OCI-LY1 (cell line): ENCODE data around the gene FAAH.

ENCODE experiments used
- H2AFZ ChIP-seq: fragments of 200-600 bp; sonication (generic), shearing (Covaris generic); 2 replicates; pipeline ENCODE4 v1.6.0; 2014; ENCODE audit warnings: antibody characterized with exemption, mild to moderate bottlenecking, low read length
- H3F3A ChIP-seq: fragments of 200-600 bp; sonication (generic), shearing (Covaris generic); 2 replicates; pipeline ENCODE4 v1.6.0; 2014; ENCODE audit warnings: mild to moderate bottlenecking, antibody characterized with exemption, low read length, moderate library complexity; ENCODE audit not compliant: insufficient read depth
- H3K27ac ChIP-seq: fragments of 200-600 bp; sonication (generic); 2 replicates; pipeline ENCODE4 v1.5.1; 2014; ENCODE audit warnings: low read length, mixed run types, mild to moderate bottlenecking, low read depth; ENCODE audit not compliant: poor library complexity, severe bottlenecking
- H3K27me3 ChIP-seq: fragments of 200-600 bp; sonication (generic); 2 replicates; pipeline ENCODE4 v1.6.0; 2014; ENCODE audit warnings: antibody characterized with exemption, mild to moderate bottlenecking, low read length, moderate library complexity; ENCODE audit not compliant: insufficient read depth
- H3K36me3 ChIP-seq: fragments of 200-600 bp; sonication (generic); 2 replicates; pipeline ENCODE4 v1.6.1; 2014; ENCODE audit warnings: mild to moderate bottlenecking, antibody characterized with exemption, low read length, moderate library complexity, mixed read lengths; ENCODE audit not compliant: insufficient read depth
- H3K4me1 ChIP-seq: fragments of 200-600 bp; sonication (generic); 2 replicates; pipeline ENCODE4 v1.5.1; 2014; ENCODE audit warnings: mild to moderate bottlenecking, low read length, moderate library complexity; ENCODE audit not compliant: insufficient read depth, severe bottlenecking
- H3K4me2 ChIP-seq: fragments of 200-600 bp; sonication (generic), shearing (Covaris generic); 2 replicates; pipeline ENCODE4 v1.6.1; 2014; ENCODE audit warnings: low read length
- H3K4me3 ChIP-seq: fragments of 200-600 bp; sonication (generic); 2 replicates; pipeline ENCODE4 v1.5.1; 2014; ENCODE audit warnings: low read length, low read depth, mild to moderate bottlenecking, mixed read lengths; ENCODE audit not compliant: poor library complexity, severe bottlenecking
- H3K79me2 ChIP-seq: fragments of 200-600 bp; shearing (Covaris generic); 2 replicates; pipeline ENCODE4 v1.6.1; 2016; ENCODE audit warnings: mixed run types, low read length, mixed read lengths; ENCODE audit not compliant: insufficient read depth
- H3K9ac ChIP-seq: fragments of 200-600 bp; sonication (generic), shearing (Covaris generic); 2 replicates; pipeline ENCODE4 v1.6.1; 2014; ENCODE audit warnings: mild to moderate bottlenecking, low read length, mixed read lengths
- H3K9me2 ChIP-seq: fragments of 200-600 bp; sonication (generic), shearing (Covaris generic); 2 replicates; pipeline ENCODE4 v1.6.1; 2014; ENCODE audit warnings: low read depth, mild to moderate bottlenecking, low read length, mixed read lengths
- H3K9me3 ChIP-seq: fragments of 200-600 bp; shearing (Covaris generic); 2 replicates; pipeline ENCODE4 v1.6.1; 2014; ENCODE audit warnings: low read length, mixed read lengths
- H4K20me1 ChIP-seq: fragments of 200-600 bp; sonication (generic), shearing (Covaris generic); 2 replicates; pipeline ENCODE4 v1.6.0; 2016; ENCODE audit warnings: mild to moderate bottlenecking, low read length; ENCODE audit not compliant: insufficient read depth
- CTCF ChIP-seq: fragments of 200-600 bp; sonication (generic), shearing (Covaris generic); IDR thresholded peaks from 2 replicates; pipeline ENCODE4 v1.5.1; 2017; ENCODE audit warnings: mild to moderate bottlenecking, antibody characterized with exemption, low read length, moderate library complexity, mixed read lengths
- EZH2 ChIP-seq: fragments of 200-600 bp; sonication (generic), shearing (Covaris generic); IDR thresholded peaks from 2 replicates; pipeline ENCODE4 v1.8.0; 2017; ENCODE audit warnings: borderline replicate concordance, mixed run types, mild to moderate bottlenecking, antibody characterized with exemption, low read length, moderate library complexity, mixed read lengths

FAAH gene

GRCh38 chr1:46461017-46461808 lies 67.1 kb downstream of the FAAH start:
- no peaks in the 10 kb centered on the region for H3K9me2 ChIP-seq
- no peaks in the 10 kb centered on the region for H3K36me3 ChIP-seq
- no peaks in the 10 kb centered on the region for H3F3A ChIP-seq
- no peaks in the 10 kb centered on the region for H3K79me2 ChIP-seq
- no peak overlapping the region for H2AFZ ChIP-seq
- TF ChIP-seq CTCF (no peak), EZH2 (no peak)
- H3K4me1 ChIP-seq = peaks cover 4% of the 10 kb centered on the region
- peaks cover 18% of the 10 kb centered on the region; the same call in 1 of the 2 replicates for H3K27me3 ChIP-seq
- H3K4me3 ChIP-seq = no peak overlapping the region
- H4K20me1 ChIP-seq = no peaks in the 10 kb centered on the region
- H3K4me2 ChIP-seq = no peak overlapping the region
- H3K9me3 ChIP-seq = no peaks in the 10 kb centered on the region
- no peak overlapping the region for H3K9ac ChIP-seq
- no peak overlapping the region for H3K27ac ChIP-seq

- Histone ChIP-seq H3K27ac (no peak overlapping the region), H3K4me2 (no peak overlapping the region), H2AFZ (no peak overlapping the region), H3K9ac (no peak overlapping the region), H3K4me1 (peaks cover 10% of the 10 kb centered on the region), H3F3A (no peaks in the 10 kb centered on the region), H3K79me2 (no peaks in the 10 kb centered on the region), H3K36me3 (no peaks in the 10 kb centered on the region), H3K9me3 (no peaks in the 10 kb centered on the region), H3K4me3 (no peak overlapping the region), H3K27me3 (peaks cover 13% of the 10 kb centered on the region; the same call in 1 of the 2 replicates), H3K9me2 (no peaks in the 10 kb centered on the region), H4K20me1 (no peaks in the 10 kb centered on the region)
- TF ChIP-seq CTCF = no peak
- no peak for TF ChIP-seq EZH2
These were observed 67.8 kb downstream of the FAAH start for GRCh38 chr1:46461809-46462448.
